ENCODE results near the gene ABCC9. TPM values are rescaled to one million over a fixed set of nuclear protein-coding genes. Genes with fewer than 3 reads are reported as not detected.

The ABCC9 gene
- total and polyA plus RNA-seq, 2 donors (not counting 3 experiments of a cell fraction or from before 2014, with no cell fraction given): under 0.01 TPM; not detected in 1

DNA sequence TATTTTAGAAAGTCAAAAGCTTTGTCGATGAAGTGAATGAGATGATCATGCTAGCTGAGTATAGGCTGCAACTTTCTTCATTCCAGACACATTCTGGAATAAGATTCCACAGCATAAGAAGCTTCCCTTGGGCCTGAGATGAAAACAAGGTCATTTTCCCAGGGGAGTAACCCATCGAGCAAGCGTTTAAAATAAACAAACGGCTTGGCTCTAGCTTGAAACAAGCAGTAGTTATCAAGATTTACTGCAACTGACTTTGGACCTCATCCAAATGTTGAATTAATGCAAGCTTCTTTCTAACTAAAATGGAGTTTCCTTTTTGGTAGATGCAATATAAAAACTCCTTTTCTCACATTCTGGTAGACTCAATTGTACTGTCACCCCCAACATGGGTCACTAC lies 189.7 kb downstream of the ABCC9 start:
- no TSS peak for BruUV-seq (replicated peaks)
- POLR2A ChIA-PET: no interaction called here
- dilution Hi-C loops (cut with MboI; ENCODE audit: extremely low pct_ligation_motif_present, low sequenced_read_pairs): no loop called here
- DNase-seq (ENCODE audit: low read depth, low spot score): peak; percentile 42
- H3K36me3 ChIP-seq (ENCODE audit: control insufficient read depth in 2 of 2, extremely low read depth in 1 of 2, insufficient read depth in 2 of 2, low read length in 2 of 2): no peaks in the 10 kb centered on the region
- no peaks in the 10 kb centered on the region for H3K9me1 ChIP-seq (replicated peaks; ENCODE audit: control insufficient read depth, extremely low read depth, insufficient read depth, low read length)
- CTCF ChIA-PET: no interaction called here
- H3K79me2 ChIP-seq (ENCODE audit: control insufficient read depth, insufficient read depth, low read length): no peaks in the 10 kb centered on the region
- H3K27ac ChIP-seq (ENCODE audit: insufficient read depth, low read depth, low read length): no peak overlapping the region
- H2AFZ ChIP-seq (ENCODE audit: low read depth, low read length): no peak overlapping the region
- no peaks in the 10 kb centered on the region for H3K9me3 ChIP-seq (replicated peaks; ENCODE audit: control insufficient read depth, insufficient read depth, low read length)
- H3K27me3 ChIP-seq (ENCODE audit: control insufficient read depth in 2 of 2, insufficient read depth in 2 of 2, low read length in 2 of 2): no peaks in the 10 kb centered on the region
- TF ChIP-seq EZH2 (IDR thresholded peaks at IDR 0.05; ENCODE audit: borderline replicate concordance, low read depth, low read length, severe bottlenecking) (no peak), JUN (IDR thresholded peaks at IDR 0.05; ENCODE audit: borderline replicate concordance, insufficient read depth, insufficient read length, low read depth) (no peak), MYC (IDR thresholded peaks at IDR 0.05; ENCODE audit: low read depth, low read length) (no peak), GATA2 (IDR thresholded peaks at IDR 0.05; ENCODE audit: insufficient read depth, insufficient read length, low read depth, low read length) (no peak), FOS (IDR thresholded peaks at IDR 0.05; ENCODE audit: borderline replicate concordance, insufficient read depth, low read length) (no peak), POLR2A (IDR thresholded peaks at IDR 0.05; ENCODE audit: low read depth, low read length) (no peak), POLR2AphosphoS5 (IDR thresholded peaks at IDR 0.05; ENCODE audit: insufficient read depth, low read depth, low read length) (no peak)
- TF ChIP-seq, protein P1, sequence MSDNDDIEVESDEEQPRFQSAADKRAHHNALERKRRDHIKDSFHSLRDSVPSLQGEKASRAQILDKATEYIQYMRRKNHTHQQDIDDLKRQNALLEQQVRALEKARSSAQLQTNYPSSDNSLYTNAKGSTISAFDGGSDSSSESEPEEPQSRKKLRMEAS (IDR thresholded peaks at IDR 0.05; ENCODE audit: insufficient read depth, insufficient read length): no peak
- TF ChIP-seq, protein P2, sequence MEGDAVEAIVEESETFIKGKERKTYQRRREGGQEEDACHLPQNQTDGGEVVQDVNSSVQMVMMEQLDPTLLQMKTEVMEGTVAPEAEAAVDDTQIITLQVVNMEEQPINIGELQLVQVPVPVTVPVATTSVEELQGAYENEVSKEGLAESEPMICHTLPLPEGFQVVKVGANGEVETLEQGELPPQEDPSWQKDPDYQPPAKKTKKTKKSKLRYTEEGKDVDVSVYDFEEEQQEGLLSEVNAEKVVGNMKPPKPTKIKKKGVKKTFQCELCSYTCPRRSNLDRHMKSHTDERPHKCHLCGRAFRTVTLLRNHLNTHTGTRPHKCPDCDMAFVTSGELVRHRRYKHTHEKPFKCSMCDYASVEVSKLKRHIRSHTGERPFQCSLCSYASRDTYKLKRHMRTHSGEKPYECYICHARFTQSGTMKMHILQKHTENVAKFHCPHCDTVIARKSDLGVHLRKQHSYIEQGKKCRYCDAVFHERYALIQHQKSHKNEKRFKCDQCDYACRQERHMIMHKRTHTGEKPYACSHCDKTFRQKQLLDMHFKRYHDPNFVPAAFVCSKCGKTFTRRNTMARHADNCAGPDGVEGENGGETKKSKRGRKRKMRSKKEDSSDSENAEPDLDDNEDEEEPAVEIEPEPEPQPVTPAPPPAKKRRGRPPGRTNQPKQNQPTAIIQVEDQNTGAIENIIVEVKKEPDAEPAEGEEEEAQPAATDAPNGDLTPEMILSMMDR (IDR thresholded peaks at IDR 0.05; ENCODE audit: extremely low read depth in 1 of 2, insufficient read depth in 1 of 2, low read depth in 1 of 2, low read length in 2 of 2): no peak
- no peak overlapping the region for H3K4me2 ChIP-seq (ENCODE audit: insufficient read depth, low read length)
- H3K4me1 ChIP-seq (ENCODE audit: control insufficient read depth, extremely low read depth, insufficient read depth, low read length): no peaks in the 10 kb centered on the region
- no peak overlapping the region for H3K4me3 ChIP-seq (replicated peaks in 1 of 3; ENCODE audit: insufficient read depth in 1 of 3, low read depth in 1 of 3, low read length in 3 of 3)
- H3K9ac ChIP-seq (replicated peaks; ENCODE audit: extremely low read depth, insufficient read depth, low read length): no peak overlapping the region
- intact Hi-C loops (cut with micrococcal nuclease): no loop called here
- H4K20me1 ChIP-seq (replicated peaks; ENCODE audit: control insufficient read depth, extremely low read depth, insufficient read depth, low read length): no peaks in the 10 kb centered on the region
- FAIRE-seq: no peak

Small RNAs within 50 kb of the gene (small RNA-seq; reads per million reads assigned to genes)
- gene AC008250.2 (ENCODE audit: insufficient read depth, insufficient read length, low read depth, low replicate concordance): not detected

Other genes starting within 250 kb of the ABCC9 start
- not detected in 2 replicates for gene KCNJ8, start 166.7 kb downstream of the ABCC9 start, total RNA-seq
- gene KCNJ8, start 166.7 kb downstream of the ABCC9 start, polyA plus RNA-seq: not detected in 2 replicates
- gene CMAS, start 104.8 kb upstream of the ABCC9 start, total RNA-seq: 34.4 and 35.4 TPM in 2 replicates
- gene CMAS, start 104.8 kb upstream of the ABCC9 start, polyA plus RNA-seq: 5.6 and 8.5 TPM in 2 replicates